ENCODE results near the gene NPR2.

NPR2 gene

DNA sequence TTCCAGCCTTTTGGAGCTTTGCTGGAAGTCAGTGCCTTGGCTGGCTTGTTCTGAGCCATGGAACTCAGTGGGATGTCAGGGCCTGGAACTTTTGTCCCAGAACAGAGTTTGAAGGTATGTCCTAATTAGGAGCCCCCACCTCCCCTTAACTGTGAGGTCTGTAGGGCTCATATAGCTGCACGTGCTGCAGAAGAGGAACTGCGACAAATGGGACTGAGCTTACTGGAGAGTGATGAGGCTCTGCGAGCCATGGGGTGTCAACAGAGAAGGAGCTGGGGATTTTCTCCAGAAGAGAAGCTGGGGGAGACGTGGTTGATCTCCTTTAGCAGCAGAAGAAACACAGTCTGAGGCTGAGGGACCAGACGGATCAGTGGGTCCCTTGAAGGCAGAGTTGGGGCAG, 48.5 kb downstream of the NPR2 start:
- H3K9ac ChIP-seq (ENCODE audit: low read depth, low read length), result no peak overlapping the region
- no peak overlapping the region for H3K4me3 ChIP-seq (ENCODE audit: low read depth, low read length)
- H3K4me1 ChIP-seq (ENCODE audit: control insufficient read depth, insufficient read depth, low read length), result peaks cover 14% of the 10 kb centered on the region
- H3K9me3 ChIP-seq (ENCODE audit: control insufficient read depth, insufficient read depth, low read length), result no peaks in the 10 kb centered on the region
- H3K36me3 ChIP-seq (ENCODE audit: control insufficient read depth, insufficient read depth, low read length), result peaks cover 4% of the 10 kb centered on the region
- H3K27me3 ChIP-seq (ENCODE audit: control insufficient read depth, insufficient read depth, low read length), result no peaks in the 10 kb centered on the region

- Histone ChIP-seq H3K4me1 (ENCODE audit: control insufficient read depth, insufficient read depth, low read length) (peaks cover 21% of the 10 kb centered on the region), H3K36me3 (ENCODE audit: control insufficient read depth, insufficient read depth, low read length) (no peaks in the 10 kb centered on the region), H3K27me3 (ENCODE audit: control insufficient read depth, insufficient read depth, low read length) (no peaks in the 10 kb centered on the region)
These were observed 49.7 kb downstream of the NPR2 start for GRCh38 chr9:35840881-35841644.

GRCh38 chr9:35841645-35841900, 50.2 kb downstream of the NPR2 start:
- no peaks in the 10 kb centered on the region for H3K36me3 ChIP-seq (ENCODE audit: control insufficient read depth, insufficient read depth, low read length)
- peaks cover under 1% of the 10 kb centered on the region for H3K27me3 ChIP-seq (ENCODE audit: control insufficient read depth, insufficient read depth, low read length)
- H3K9me3 ChIP-seq (ENCODE audit: control insufficient read depth, insufficient read depth, low read length), result no peaks in the 10 kb centered on the region
- no peak overlapping the region for H3K4me3 ChIP-seq (ENCODE audit: low read depth, low read length)
- H3K4me1 ChIP-seq (ENCODE audit: control insufficient read depth, insufficient read depth, low read length), result peaks cover 21% of the 10 kb centered on the region
- no peak overlapping the region for H3K9ac ChIP-seq (ENCODE audit: low read depth, low read length)

More at GRCh38 chr9:35840881-35841644, 49.7 kb downstream of the NPR2 start:
- no peak overlapping the region for H3K9ac ChIP-seq (ENCODE audit: low read depth, low read length)
- H3K4me3 ChIP-seq (ENCODE audit: low read depth, low read length), result no peak overlapping the region
- no peaks in the 10 kb centered on the region for H3K9me3 ChIP-seq (ENCODE audit: control insufficient read depth, insufficient read depth, low read length)

- Histone ChIP-seq H3K4me3 (ENCODE audit: low read depth, low read length) (no peak overlapping the region), H3K9ac (ENCODE audit: low read depth, low read length) (no peak overlapping the region), H3K36me3 (ENCODE audit: control insufficient read depth, insufficient read depth, low read length) (no peaks in the 10 kb centered on the region), H3K27me3 (ENCODE audit: control insufficient read depth, insufficient read depth, low read length) (peaks cover 7% of the 10 kb centered on the region), H3K9me3 (ENCODE audit: control insufficient read depth, insufficient read depth, low read length) (no peaks in the 10 kb centered on the region), H3K4me1 (ENCODE audit: control insufficient read depth, insufficient read depth, low read length) (peaks cover 23% of the 10 kb centered on the region)
These were observed 50.8 kb downstream of the NPR2 start for GRCh38 chr9:35842020-35842745.

- H3K4me3 ChIP-seq (ENCODE audit: low read depth, low read length), result no peak overlapping the region
- H3K4me1 ChIP-seq (ENCODE audit: control insufficient read depth, insufficient read depth, low read length), result peaks cover 23% of the 10 kb centered on the region
These were observed 51.4 kb downstream of the NPR2 start for GRCh38 chr9:35842795-35843194.

GRCh38 chr9:35844628-35845270, 53.4 kb downstream of the NPR2 start:
- Histone ChIP-seq H3K4me3 (ENCODE audit: low read depth, low read length) (no peak overlapping the region), H3K4me1 (ENCODE audit: control insufficient read depth, insufficient read depth, low read length) (peaks cover 23% of the 10 kb centered on the region), H3K27me3 (ENCODE audit: control insufficient read depth, insufficient read depth, low read length) (peaks cover 8% of the 10 kb centered on the region), H3K9ac (ENCODE audit: low read depth, low read length) (no peak overlapping the region), H3K9me3 (ENCODE audit: control insufficient read depth, insufficient read depth, low read length) (no peaks in the 10 kb centered on the region), H3K36me3 (ENCODE audit: control insufficient read depth, insufficient read depth, low read length) (no peaks in the 10 kb centered on the region)

More at GRCh38 chr9:35842795-35843194, 51.4 kb downstream of the NPR2 start:
- Histone ChIP-seq H3K27me3 (ENCODE audit: control insufficient read depth, insufficient read depth, low read length) (peaks cover 8% of the 10 kb centered on the region), H3K36me3 (ENCODE audit: control insufficient read depth, insufficient read depth, low read length) (no peaks in the 10 kb centered on the region), H3K9me3 (ENCODE audit: control insufficient read depth, insufficient read depth, low read length) (no peaks in the 10 kb centered on the region), H3K9ac (ENCODE audit: low read depth, low read length) (no peak overlapping the region)

DNA sequence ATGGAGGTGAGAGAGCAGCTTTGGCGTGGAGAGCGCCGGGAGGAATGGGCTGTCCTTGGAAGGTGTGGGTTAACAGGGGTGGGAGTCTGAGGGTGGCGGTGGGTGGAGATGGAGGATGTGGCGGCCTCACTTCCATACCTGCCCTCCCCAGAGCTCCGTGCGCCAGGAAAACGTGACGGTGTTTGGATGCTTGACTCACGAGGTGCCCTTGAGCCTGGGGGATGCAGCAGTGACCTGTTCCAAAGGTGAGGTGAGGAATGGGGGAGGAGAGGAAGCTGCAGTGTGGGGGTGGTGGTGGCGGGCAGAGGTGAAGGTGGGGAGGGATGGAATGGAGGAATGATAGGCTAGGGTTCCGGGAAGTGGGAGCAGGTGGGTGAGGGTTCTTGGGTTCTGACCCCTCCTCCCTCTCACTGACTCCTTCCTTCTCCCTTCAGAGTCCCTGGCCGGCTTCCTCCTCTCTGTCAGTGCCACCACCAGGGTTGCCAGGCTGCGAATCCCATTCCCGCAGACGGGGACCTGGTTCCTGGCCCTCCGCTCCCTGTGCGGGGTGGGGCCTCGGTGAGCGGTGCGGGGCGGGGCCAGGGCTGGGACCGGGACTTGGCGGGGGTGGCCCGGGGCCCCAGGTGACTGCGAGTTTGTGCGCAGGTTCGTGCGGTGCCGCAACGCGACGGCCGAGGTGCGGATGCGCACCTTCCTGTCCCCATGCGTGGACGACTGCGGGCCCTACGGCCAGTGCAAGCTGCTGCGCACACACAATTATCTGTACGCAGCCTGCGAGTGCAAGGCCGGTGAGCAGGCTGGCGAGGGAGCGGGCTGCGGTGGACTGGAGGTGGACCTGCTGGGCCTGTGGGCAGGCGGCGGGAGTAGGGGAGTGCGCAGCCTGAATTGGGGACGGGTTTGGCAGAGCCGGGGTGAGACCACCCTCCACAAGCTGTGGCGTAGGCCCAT, 54.7 kb downstream of the NPR2 start:
- Histone ChIP-seq H3K4me1 (ENCODE audit: control insufficient read depth, insufficient read depth, low read length) (peaks cover 23% of the 10 kb centered on the region), H3K9ac (ENCODE audit: low read depth, low read length) (peak overlapping the region; percentile 50), H3K27me3 (ENCODE audit: control insufficient read depth, insufficient read depth, low read length) (peaks cover 8% of the 10 kb centered on the region), H3K4me3 (ENCODE audit: low read depth, low read length) (peak overlapping the region; percentile 76), H3K36me3 (ENCODE audit: control insufficient read depth, insufficient read depth, low read length) (no peaks in the 10 kb centered on the region), H3K9me3 (ENCODE audit: control insufficient read depth, insufficient read depth, low read length) (no peaks in the 10 kb centered on the region)

DNA sequence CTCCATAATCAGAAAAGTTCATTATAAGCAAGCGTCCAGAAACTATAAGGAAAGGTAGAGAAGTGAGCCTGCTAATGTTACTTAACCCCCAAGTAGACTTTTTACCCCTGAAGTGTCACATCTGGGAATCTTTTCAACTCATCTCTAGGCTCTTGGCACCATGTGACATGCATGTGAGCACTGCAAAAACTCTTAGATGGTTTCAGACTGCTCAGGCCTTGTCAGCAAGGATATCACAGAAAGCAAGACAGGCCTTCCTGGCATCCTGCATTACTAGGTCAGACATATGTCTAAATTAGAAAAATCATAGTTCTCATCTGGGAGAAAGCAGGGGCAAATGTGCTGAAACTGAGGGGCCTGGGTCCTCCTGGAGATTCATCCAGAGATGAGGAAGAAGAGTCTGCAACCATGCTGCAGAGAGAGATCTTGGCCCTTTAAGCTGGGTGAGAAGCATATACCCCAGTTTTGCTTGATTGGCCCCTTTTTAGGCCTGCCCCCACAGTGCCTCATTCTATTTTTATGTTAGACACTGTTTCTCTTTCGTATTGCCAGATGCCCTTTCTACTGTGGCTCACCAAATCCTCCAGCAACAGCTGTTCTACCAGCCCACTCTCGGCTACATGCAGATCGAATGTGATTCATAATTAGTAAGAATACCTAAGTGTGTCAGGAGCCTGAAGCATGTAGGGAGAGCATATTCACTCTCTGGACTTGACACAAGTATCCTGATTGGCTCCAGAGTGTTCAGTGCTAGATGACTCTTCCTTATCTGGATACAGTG, 56.6 kb downstream of the NPR2 start:
- Histone ChIP-seq H3K9ac (ENCODE audit: low read depth, low read length) (no peak overlapping the region), H3K27me3 (ENCODE audit: control insufficient read depth, insufficient read depth, low read length) (peaks cover 8% of the 10 kb centered on the region), H3K36me3 (ENCODE audit: control insufficient read depth, insufficient read depth, low read length) (no peaks in the 10 kb centered on the region), H3K9me3 (ENCODE audit: control insufficient read depth, insufficient read depth, low read length) (no peaks in the 10 kb centered on the region), H3K4me3 (ENCODE audit: low read depth, low read length) (no peak overlapping the region), H3K4me1 (ENCODE audit: control insufficient read depth, insufficient read depth, low read length) (peaks cover 18% of the 10 kb centered on the region)

DNA sequence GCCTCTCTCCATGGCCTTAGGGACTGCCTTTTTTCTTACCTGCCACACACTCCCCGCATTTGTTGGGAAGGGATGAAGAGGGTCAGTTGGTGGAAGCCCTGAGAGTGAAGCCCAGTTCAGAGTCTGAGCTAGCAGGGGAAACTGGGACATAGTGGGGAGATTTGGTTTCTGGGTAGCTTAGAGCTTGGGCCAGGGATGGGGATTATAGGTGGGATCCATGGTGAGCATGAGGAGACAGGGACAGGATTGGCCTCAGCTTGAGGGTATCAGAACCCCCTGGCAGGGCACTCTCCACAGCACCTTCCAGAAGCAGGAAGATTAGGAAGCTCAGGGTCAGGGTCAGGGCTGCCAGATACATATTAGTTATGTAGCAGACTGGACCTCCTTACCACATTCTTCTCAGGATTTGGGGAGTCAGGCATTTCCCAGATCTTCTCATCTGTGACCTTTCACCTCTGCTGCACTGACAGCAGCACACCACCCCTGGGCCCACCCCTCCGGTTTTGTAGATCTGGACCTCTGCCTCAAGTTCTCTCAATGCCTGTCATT, 61.0 kb downstream of the NPR2 start:
- Histone ChIP-seq H3K4me3 (ENCODE audit: low read depth, low read length) (no peak overlapping the region), H3K9me3 (ENCODE audit: control insufficient read depth, insufficient read depth, low read length) (no peaks in the 10 kb centered on the region), H3K9ac (ENCODE audit: low read depth, low read length) (no peak overlapping the region), H3K27me3 (ENCODE audit: control insufficient read depth, insufficient read depth, low read length) (peaks cover 2% of the 10 kb centered on the region), H3K36me3 (ENCODE audit: control insufficient read depth, insufficient read depth, low read length) (peaks cover 3% of the 10 kb centered on the region), H3K4me1 (ENCODE audit: control insufficient read depth, insufficient read depth, low read length) (no peaks in the 10 kb centered on the region)

DNA sequence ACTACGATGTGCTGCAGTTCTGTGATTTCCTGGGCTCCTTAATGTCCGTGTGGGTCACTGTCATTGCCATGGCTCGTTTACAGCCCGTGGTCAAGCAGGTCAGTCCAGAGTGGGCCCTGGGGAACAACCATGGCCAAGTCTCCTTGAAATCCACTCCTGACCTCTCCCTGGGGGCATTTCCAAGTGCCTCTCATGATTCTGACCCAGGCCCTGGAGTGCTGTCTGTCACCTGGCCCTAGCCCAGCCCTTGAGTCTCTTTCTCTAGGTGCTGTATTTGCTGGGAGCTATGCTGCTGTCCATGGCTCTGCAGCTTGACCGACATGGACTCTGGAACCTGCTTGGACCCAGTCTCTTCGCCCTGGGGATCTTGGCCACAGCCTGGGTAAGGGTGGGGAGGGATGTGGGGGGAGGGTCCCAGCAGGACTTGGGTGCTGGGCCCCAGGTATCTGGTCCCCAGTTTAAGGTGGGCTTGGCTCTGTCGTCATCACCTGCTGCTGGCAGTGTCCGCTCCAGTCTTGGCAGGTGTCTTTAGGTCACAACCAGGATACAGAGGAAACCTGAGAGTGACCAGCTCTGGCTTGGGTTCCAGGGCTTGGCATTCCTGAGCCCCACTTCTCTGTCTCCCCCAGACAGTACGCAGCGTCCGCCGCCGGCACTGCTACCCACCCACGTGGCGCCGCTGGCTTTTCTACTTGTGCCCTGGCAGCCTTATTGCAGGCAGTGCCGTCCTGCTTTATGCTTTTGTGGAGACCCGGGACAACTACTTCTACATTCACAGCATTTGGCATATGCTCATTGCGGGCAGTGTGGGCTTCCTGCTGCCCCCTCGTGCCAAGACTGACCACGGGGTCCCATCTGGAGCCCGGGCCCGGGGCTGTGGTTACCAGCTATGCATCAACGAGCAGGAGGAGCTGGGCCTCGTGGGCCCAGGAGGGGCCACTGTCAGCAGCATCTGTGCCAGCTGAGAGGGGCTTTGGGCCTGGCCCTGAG, 61.8 kb downstream of the NPR2 start:
- peaks cover 3% of the 10 kb centered on the region for H3K36me3 ChIP-seq (ENCODE audit: control insufficient read depth, insufficient read depth, low read length)
- H3K9me3 ChIP-seq (ENCODE audit: control insufficient read depth, insufficient read depth, low read length), result no peaks in the 10 kb centered on the region
- no peak overlapping the region for H3K9ac ChIP-seq (ENCODE audit: low read depth, low read length)
- peaks cover 2% of the 10 kb centered on the region for H3K27me3 ChIP-seq (ENCODE audit: control insufficient read depth, insufficient read depth, low read length)
- H3K4me3 ChIP-seq (ENCODE audit: low read depth, low read length), result no peak overlapping the region
- no peaks in the 10 kb centered on the region for H3K4me1 ChIP-seq (ENCODE audit: control insufficient read depth, insufficient read depth, low read length)

Data from iPS-15b (cell line).